ENCODE results near the gene STXBP1.
A peak's percentile ranks its signal among the peaks of the same experiment; 100 is the strongest.

Gene STXBP1

GRCh38 chr9:127587966-127588365 lies 24.1 kb upstream of the STXBP1 start:
- no peak overlapping the region for H3K4me3 ChIP-seq (ENCODE audit: low read depth, low read length)
- DNase-seq (ENCODE audit: low read depth) = no peak
- TF ChIP-seq, protein P1, sequence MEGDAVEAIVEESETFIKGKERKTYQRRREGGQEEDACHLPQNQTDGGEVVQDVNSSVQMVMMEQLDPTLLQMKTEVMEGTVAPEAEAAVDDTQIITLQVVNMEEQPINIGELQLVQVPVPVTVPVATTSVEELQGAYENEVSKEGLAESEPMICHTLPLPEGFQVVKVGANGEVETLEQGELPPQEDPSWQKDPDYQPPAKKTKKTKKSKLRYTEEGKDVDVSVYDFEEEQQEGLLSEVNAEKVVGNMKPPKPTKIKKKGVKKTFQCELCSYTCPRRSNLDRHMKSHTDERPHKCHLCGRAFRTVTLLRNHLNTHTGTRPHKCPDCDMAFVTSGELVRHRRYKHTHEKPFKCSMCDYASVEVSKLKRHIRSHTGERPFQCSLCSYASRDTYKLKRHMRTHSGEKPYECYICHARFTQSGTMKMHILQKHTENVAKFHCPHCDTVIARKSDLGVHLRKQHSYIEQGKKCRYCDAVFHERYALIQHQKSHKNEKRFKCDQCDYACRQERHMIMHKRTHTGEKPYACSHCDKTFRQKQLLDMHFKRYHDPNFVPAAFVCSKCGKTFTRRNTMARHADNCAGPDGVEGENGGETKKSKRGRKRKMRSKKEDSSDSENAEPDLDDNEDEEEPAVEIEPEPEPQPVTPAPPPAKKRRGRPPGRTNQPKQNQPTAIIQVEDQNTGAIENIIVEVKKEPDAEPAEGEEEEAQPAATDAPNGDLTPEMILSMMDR (conservative IDR thresholded peaks at IDR 0.05; ENCODE audit: low read depth, low read length) = no peak

GRCh38 chr9:127588740-127589506 lies 23.2 kb upstream of the STXBP1 start:
- DNase-seq (ENCODE audit: low read depth) = no peak
- TF ChIP-seq, protein P1 (conservative IDR thresholded peaks at IDR 0.05; ENCODE audit: low read depth, low read length) = no peak
- no peak overlapping the region for H3K4me3 ChIP-seq (ENCODE audit: low read depth, low read length)

DNA sequence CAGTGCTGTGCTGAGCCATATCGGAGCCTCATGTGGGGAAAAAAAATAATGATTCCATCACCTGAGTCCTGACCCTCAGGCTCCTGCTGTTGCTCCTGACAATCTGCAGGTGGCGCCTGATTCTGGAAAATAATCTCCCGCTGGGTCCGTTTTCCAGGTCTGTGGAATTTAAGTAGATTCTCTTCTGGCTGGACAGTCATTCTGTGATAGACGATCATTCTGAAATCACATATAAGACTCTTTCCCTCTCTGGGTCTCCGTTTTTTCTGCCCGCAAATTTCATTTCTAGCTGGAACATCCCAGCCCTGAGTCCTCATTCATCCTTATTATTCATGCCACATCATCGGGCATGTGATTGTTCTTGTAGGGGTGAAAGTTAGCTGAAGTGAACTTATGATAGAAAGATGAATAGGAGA lies 22.1 kb upstream of the STXBP1 start:
- peak; percentile 80 for DNase-seq (ENCODE audit: low read depth)
- H3K4me3 ChIP-seq (ENCODE audit: low read depth, low read length) = no peak overlapping the region
- TF ChIP-seq, protein P1 (conservative IDR thresholded peaks at IDR 0.05; ENCODE audit: low read depth, low read length) = peak; percentile 96

DNA sequence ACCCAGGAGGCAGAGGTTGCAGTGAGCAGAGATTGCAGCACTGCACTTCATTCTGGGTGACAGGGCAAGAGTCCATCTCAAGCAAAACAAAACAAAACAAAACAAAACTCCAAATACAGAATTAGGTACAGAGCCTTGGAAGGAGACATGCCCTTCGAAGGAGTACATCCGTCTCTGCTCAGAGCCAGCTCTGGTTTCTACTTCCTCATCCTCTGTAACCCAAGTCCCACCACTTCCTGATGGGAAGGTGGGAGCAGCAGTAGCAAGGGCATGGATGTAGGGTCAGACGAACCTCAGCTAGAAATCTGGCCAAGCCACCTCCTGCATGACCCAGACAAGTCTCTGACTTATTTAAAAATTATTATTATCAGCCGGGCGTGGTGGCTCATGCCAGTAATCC lies 16.5 kb upstream of the STXBP1 start:
- TF ChIP-seq, protein P1 (conservative IDR thresholded peaks at IDR 0.05; ENCODE audit: low read depth, low read length) = no peak
- H3K4me3 ChIP-seq (ENCODE audit: low read depth, low read length) = no peak overlapping the region
- no peak for DNase-seq (ENCODE audit: low read depth)

DNA sequence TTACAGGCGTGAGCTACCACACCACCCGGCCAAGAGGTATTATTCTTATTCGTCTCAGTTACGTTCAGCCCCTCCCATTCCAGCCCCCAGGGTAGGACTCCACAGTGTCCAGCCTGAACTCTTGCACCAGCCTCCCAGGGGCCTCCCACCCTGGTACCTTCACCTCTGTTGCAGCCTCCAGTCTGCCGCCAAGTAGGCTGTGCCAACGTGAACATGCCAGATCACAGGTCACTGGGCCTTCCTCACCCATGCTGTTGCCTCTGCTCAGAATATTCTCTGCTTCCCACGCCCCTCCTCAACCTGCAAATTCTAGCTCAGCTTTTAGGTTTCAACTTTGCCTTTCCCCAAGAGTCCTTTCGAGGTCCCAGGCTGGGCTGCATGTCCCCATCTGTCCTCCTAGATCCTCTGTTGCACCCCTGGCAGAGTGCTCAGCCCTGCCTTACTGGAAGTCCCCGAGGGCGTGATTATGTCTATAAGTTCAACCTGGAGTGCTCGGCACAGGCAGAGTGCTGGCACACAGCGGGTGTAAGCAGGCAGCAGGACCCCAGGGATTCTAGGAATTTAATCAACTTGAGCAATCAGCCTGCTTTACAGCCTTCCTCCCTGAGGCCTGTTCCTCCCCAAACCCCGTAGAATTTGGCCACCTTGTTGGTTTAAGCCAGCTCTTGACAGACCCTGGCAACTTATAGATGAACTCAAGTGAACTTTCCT lies 13.1 kb upstream of the STXBP1 start:
- H3K4me3 ChIP-seq (ENCODE audit: low read depth, low read length) = no peak overlapping the region
- peak; percentile 13 for DNase-seq (ENCODE audit: low read depth)
- TF ChIP-seq, protein P1 (conservative IDR thresholded peaks at IDR 0.05; ENCODE audit: low read depth, low read length) = no peak

DNA sequence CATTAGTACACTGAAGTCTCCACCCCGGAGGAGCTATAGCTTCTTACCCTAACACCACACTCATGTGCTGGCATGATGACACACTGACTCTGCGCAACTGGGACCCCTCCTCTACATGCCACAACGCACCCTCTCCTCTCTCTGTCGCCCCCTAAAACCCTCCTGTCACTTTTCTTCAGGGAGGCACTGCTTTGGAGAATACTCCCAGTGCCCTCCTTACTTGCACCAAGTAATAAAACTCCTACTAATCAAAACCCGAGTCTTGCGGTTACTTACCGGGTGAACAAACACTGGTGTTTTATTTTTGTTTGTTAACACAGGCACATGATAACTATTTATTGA lies 12.6 kb upstream of the STXBP1 start:
- TF ChIP-seq, protein P1 (conservative IDR thresholded peaks at IDR 0.05; ENCODE audit: low read depth, low read length) = no peak
- no peak overlapping the region for H3K4me3 ChIP-seq (ENCODE audit: low read depth, low read length)
- no peak for DNase-seq (ENCODE audit: low read depth)
